Naive B cell (primary cell): Measurements from ENCODE around the gene STK38L. TPM values are rescaled to one million over a fixed set of nuclear protein-coding genes. Genes with fewer than 3 reads are reported as not detected.

Experiments used
- ATAC-seq, 2 donors: fragments of 150-1000 bp; cut with Tn5 transposase; 2 replicates each; pipeline ENCODE4 v1.10.0; 2021; ENCODE audit warnings: low read depth in 2 of 2, mild to moderate bottlenecking in 2 of 2, moderate library complexity in 2 of 2
- DNase-seq: peaks from one replicate; pipeline ENCODE4 v3.0.0; 2022
- H3K27ac Mint-ChIP-seq, 6 donors: one replicate each; pipeline ENCODE4 v1.8.0; 2020 to 2022; ENCODE audit warnings: mild to moderate bottlenecking in 6 of 6, mixed read lengths in 6 of 6, moderate library complexity in 5 of 6, inconsistent platforms in 2 of 6
- H3K27me3 Mint-ChIP-seq, 3 donors: one replicate each; pipeline ENCODE4 v1.8.0; 2021 to 2022; ENCODE audit warnings: mixed read lengths in 3 of 3, mild to moderate bottlenecking in 1 of 3
- H3K36me3 Mint-ChIP-seq, 2 donors: one replicate each; pipeline ENCODE4 v1.8.0; 2020 to 2022; ENCODE audit warnings: mixed read lengths in 2 of 2, inconsistent platforms in 1 of 2, mild to moderate bottlenecking in 1 of 2
- H3K4me1 Mint-ChIP-seq, 3 donors: one replicate each; pipeline ENCODE4 v1.8.0; 2020 to 2022; ENCODE audit warnings: mixed read lengths in 3 of 3, inconsistent platforms in 1 of 3, mild to moderate bottlenecking in 1 of 3, moderate library complexity in 1 of 3
- H3K4me3 Mint-ChIP-seq, 8 donors: one replicate each; pipeline ENCODE4 v1.8.0; 2020 to 2022; ENCODE audit warnings: mild to moderate bottlenecking in 8 of 8, mixed read lengths in 8 of 8, moderate library complexity in 8 of 8, inconsistent platforms in 2 of 8
- H3K9me3 Mint-ChIP-seq, 7 donors: one replicate each; pipeline ENCODE4 v1.8.0; 2020 to 2022; ENCODE audit warnings: mixed read lengths in 7 of 7, mild to moderate bottlenecking in 5 of 7, inconsistent platforms in 2 of 7, moderate library complexity in 1 of 7
- polyA plus RNA-seq, 6 donors: library from polyadenylated mRNA; unstranded; fragments of 300-500 nt; fragmentation: Illumina TruSeq; gene quantifications; one replicate each; pipeline ENCODE4 v1.2.3, GENCODE V29; 2021; ENCODE audit warnings: low read depth in 6 of 6

STK38L gene
- polyA plus RNA-seq, 6 donors from 2014 or later: 5.0 to 10.4 (median 8.2) TPM

DNA sequence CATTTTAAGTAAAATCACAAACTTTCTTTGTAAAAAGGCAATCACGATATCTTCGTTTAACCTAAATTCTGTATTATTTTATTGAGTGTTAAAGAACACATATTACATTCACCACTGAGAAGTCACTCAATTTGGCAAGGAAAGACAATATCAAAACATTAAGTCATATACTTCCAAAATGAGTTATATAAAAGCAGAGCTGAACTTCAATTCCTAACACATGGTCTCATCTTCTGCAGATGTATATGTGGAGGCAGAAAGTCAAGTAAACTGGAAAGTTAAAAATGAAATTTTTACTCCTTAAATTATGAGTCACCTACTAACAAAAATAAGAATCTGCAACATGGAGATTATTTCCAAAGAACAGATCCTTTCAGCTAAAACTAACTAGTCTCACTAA lies 117.3 kb downstream of the STK38L start:
- DNase-seq: no peak
- Mint-ChIP-seq H3K4me1 (no peaks in the 10 kb centered on the region), H3K9me3 (peaks cover 0 to 2% (median 0%) of the 10 kb centered on the region in 7 donors), H3K27ac (no peak overlapping the region), H3K27me3 (no peaks in the 10 kb centered on the region), H3K36me3 (peaks cover 0 to 7% of the 10 kb centered on the region in 2 donors), H3K4me3 (no peak overlapping the region)
- ATAC-seq: no peak

DNA sequence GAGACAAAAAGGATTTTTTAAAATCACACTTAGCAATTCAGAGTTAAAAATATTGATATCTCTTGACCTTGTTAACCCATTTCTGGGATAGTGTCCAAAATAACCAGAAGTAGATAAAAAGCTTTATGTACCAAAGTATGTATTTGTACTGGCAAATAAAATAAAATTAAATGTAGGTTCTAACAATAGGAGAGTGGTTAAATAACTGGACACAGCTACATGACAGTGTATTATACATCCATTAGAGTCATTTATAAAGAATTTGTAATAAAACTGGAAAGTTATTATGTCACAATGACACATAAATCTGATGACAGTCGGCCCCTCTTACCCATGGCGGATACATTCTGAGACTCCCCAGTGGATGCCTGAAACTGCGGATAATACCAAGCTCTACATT lies 122.5 kb downstream of the STK38L start:
- no peaks in the 10 kb centered on the region for H3K27me3 Mint-ChIP-seq
- H3K4me3 Mint-ChIP-seq: no peak overlapping the region
- no peak overlapping the region for H3K27ac Mint-ChIP-seq
- ATAC-seq (no peak), DNase-seq (no peak)
- no peaks in the 10 kb centered on the region for H3K4me1 Mint-ChIP-seq
- H3K36me3 Mint-ChIP-seq: peaks cover 0 to 16% of the 10 kb centered on the region in 2 donors
- peaks cover 0 to 2% (median 0%) of the 10 kb centered on the region in 7 donors for H3K9me3 Mint-ChIP-seq

DNA sequence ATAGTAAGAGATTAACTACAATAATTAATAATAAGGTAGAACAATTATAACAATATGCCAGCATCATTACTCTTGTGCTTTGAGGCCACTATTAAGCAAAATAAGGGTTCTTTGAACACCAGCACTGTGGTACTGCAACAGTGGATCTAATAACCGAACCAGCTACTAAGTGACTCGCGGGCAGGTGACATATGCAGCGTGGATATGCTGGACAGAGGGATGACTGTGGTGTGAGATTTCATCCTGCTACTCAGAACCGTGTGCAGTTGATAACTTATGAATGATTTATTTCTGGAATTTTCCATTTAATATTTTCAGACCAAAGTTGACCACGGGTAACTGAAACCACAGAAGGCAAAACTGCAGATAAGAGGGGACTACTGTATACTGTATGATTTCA lies 123.0 kb downstream of the STK38L start:
- ATAC-seq (no peak), DNase-seq (no peak)
- H3K4me3 Mint-ChIP-seq: no peak overlapping the region
- peaks cover 0 to 3% (median 0%) of the 10 kb centered on the region in 7 donors for H3K9me3 Mint-ChIP-seq
- no peaks in the 10 kb centered on the region for H3K4me1 Mint-ChIP-seq
- peaks cover 0 to 20% of the 10 kb centered on the region in 2 donors for H3K36me3 Mint-ChIP-seq
- no peaks in the 10 kb centered on the region for H3K27me3 Mint-ChIP-seq
- H3K27ac Mint-ChIP-seq: no peak overlapping the region

Other genes starting within 250 kb of the STK38L start
- 10 to 100 TPM; 41.7 to 94.0 (median 56.9) TPM for gene TM7SF3, start 229.9 kb upstream of the STK38L start, polyA plus RNA-seq
- gene MED21, start 221.7 kb upstream of the STK38L start, polyA plus RNA-seq: 10 to 100 TPM; 14.6 to 30.2 (median 25.2) TPM
- not detected for gene C12orf71, start 161.7 kb upstream of the STK38L start, polyA plus RNA-seq
- under 1 TPM in 5 of 6 donors, not detected in 1; 0.40 to 0.92 (median 0.52) TPM for gene BMAL2, start 88.5 kb downstream of the STK38L start, polyA plus RNA-seq
- gene SMCO2, start 202.4 kb downstream of the STK38L start, polyA plus RNA-seq: not detected